WTC11 (cell line): ENCODE results near the gene BCL7B. TPM values are rescaled to one million over a fixed set of nuclear protein-coding genes. Genes with fewer than 3 reads are reported as not detected.
"Not testable (repeated sequence)": the region's sequence is repeated elsewhere in the genome, so short reads cannot be mapped to it uniquely, and the experiment has no call there.

Source experiments
- ATAC-seq: fragments of 200-7000 bp; cut with Tn5 transposase; 2 replicates; pipeline ENCODE4 v1.10.0; 2021; ENCODE audit warnings: mild to moderate bottlenecking, moderate library complexity
- CTCF ChIA-PET: fragments of 300-600 bp; sonication (Branson Sonifier 250); formaldehyde crosslinking; loops from one replicate; lab custom pipeline; 2021; ENCODE audit warnings: antibody characterized with exemption; lab: Charles Lee
- POLR2A ChIA-PET: fragments of 350-600 bp; sonication (Branson Sonifier 250); formaldehyde crosslinking; loops from one replicate; lab custom pipeline; 2021; ENCODE audit warnings: antibody characterized with exemption; lab: Charles Lee
- DNase-seq: peaks from one replicate; pipeline ENCODE4 v3.0.0; 2021; ENCODE audit warnings: low spot score
- H3K27ac Mint-ChIP-seq: 2 replicates; pipeline ENCODE4 v1.8.0; 2021; ENCODE audit warnings: mixed read lengths
- H3K27me3 Mint-ChIP-seq: 2 replicates; pipeline ENCODE4 v1.8.0; 2021; ENCODE audit warnings: low read depth, mild to moderate bottlenecking, moderate library complexity, mixed read lengths
- H3K36me3 Mint-ChIP-seq: 2 replicates; pipeline ENCODE4 v1.8.0; 2021; ENCODE audit warnings: mixed read lengths
- H3K4me1 Mint-ChIP-seq: 2 replicates; pipeline ENCODE4 v1.8.0; 2022; ENCODE audit warnings: mixed read lengths
- H3K4me3 Mint-ChIP-seq: 2 replicates; pipeline ENCODE4 v1.8.0; 2021; ENCODE audit warnings: mild to moderate bottlenecking, moderate library complexity, mixed read lengths
- H3K9me3 Mint-ChIP-seq: 2 replicates; pipeline ENCODE4 v1.8.0; 2021; ENCODE audit warnings: mixed read lengths
- AR ChIP-seq: fragments of 250-450 bp; sonication (Bioruptor Pico); IDR thresholded peaks from 2 replicates; pipeline ENCODE4 v1.9.0; 2021; ENCODE audit warnings: mild to moderate bottlenecking
- E2F5 ChIP-seq: sonication (generic); formaldehyde crosslinking; IDR thresholded peaks from 2 replicates; pipeline ENCODE4 v1.8.1; 2022; ENCODE audit warnings: mild to moderate bottlenecking, moderate library complexity, missing genetic modification reagents
- FOXP4 ChIP-seq: sonication (generic); formaldehyde crosslinking; IDR thresholded peaks from 2 replicates; pipeline ENCODE4 v1.8.0; 2022; ENCODE audit warnings: mild to moderate bottlenecking, missing genetic modification reagents
- HMGXB4 ChIP-seq: sonication (generic); formaldehyde crosslinking; IDR thresholded peaks from 2 replicates; pipeline ENCODE4 v1.8.1; 2023; ENCODE audit warnings: mild to moderate bottlenecking, moderate library complexity, missing genetic modification reagents
- NFATC4 ChIP-seq: fragments of 250-450 bp; sonication (Bioruptor Pico); IDR thresholded peaks from 2 replicates; pipeline ENCODE4 v1.9.0; 2021; ENCODE audit warnings: mild to moderate bottlenecking
- STAT6 ChIP-seq: sonication (generic); formaldehyde crosslinking; conservative IDR thresholded peaks from 2 replicates; pipeline ENCODE4 v1.8.1; 2023; ENCODE audit warnings: mild to moderate bottlenecking, low read depth, missing genetic modification reagents, moderate library complexity
- ZNF138 ChIP-seq: sonication (generic); formaldehyde crosslinking; conservative IDR thresholded peaks from 2 replicates; pipeline ENCODE4 v1.8.1; 2022; ENCODE audit warnings: mild to moderate bottlenecking, moderate library complexity, missing genetic modification reagents
- ZNF263 ChIP-seq: sonication (generic); formaldehyde crosslinking; IDR thresholded peaks from 2 replicates; pipeline ENCODE4 v1.8.1; 2022; ENCODE audit warnings: low read depth, mild to moderate bottlenecking, moderate library complexity, missing genetic modification reagents
- ZNF281 ChIP-seq: sonication (generic); formaldehyde crosslinking; IDR thresholded peaks from 2 replicates; pipeline ENCODE4 v1.8.0; 2023; ENCODE audit warnings: mild to moderate bottlenecking, missing genetic modification reagents
- ZNF532 ChIP-seq: fragments of 250-450 bp; sonication (Bioruptor Pico); IDR thresholded peaks from 2 replicates; pipeline ENCODE4 v1.9.0; 2021; ENCODE audit warnings: mild to moderate bottlenecking, borderline replicate concordance
- total RNA-seq: library from RNA; stranded (reverse); gene quantifications from 3 replicates; pipeline ENCODE4 v1.2.3, GENCODE V29; 2021

BCL7B gene
- total RNA-seq, 1 experiment from 2014 or later: 28.5 TPM

GRCh38 chr7:73496626-73497025 lies 60.9 kb downstream of the BCL7B start (continued):
- TF ChIP-seq ZNF281 (CRISPR knock-in tag) (no peak), ZNF138 (CRISPR knock-in tag) (no peak), FOXP4 (CRISPR knock-in tag) (no peak), NFATC4 (no peak)
- TF ChIP-seq, all 79 proteins: peak for 0

GRCh38 chr7:73495507-73495906 lies 62.0 kb downstream of the BCL7B start:
- CTCF ChIA-PET, POLR2A ChIA-PET, H3K27me3 Mint-ChIP-seq, H3K9me3 Mint-ChIP-seq, H3K4me3 Mint-ChIP-seq, DNase-seq, H3K4me1 Mint-ChIP-seq, ATAC-seq, H3K27ac Mint-ChIP-seq: not testable (repeated sequence)
- H3K36me3 Mint-ChIP-seq: peaks cover 81% of the 10 kb centered on the region

- CTCF ChIA-PET: no interaction called here
- Mint-ChIP-seq H3K4me3 (no peak overlapping the region), H3K27me3 (no peaks in the 10 kb centered on the region)
- ATAC-seq: no peak
- TF ChIP-seq AR (no peak), ZNF532 (CRISPR knock-in tag) (no peak), ZNF263 (no peak)
- TF ChIP-seq, all 79 proteins: peak for 0
- POLR2A ChIA-PET: interaction anchor here (0.7 kb wide), 1 partner anchor 94 kb away, joined by 4 read pairs; no protein-coding TSS in a partner anchor
- Mint-ChIP-seq H3K27ac (no peak overlapping the region), H3K9me3 (no peaks in the 10 kb centered on the region), H3K4me1 (no peaks in the 10 kb centered on the region), H3K36me3 (peaks cover 76% of the 10 kb centered on the region)
- DNase-seq: no peak
These were observed 67.5 kb downstream of the BCL7B start for GRCh38 chr7:73489976-73490375.

GRCh38 chr7:73487486-73487885 lies 70.0 kb downstream of the BCL7B start:
- peaks cover 13% of the 10 kb centered on the region for H3K4me1 Mint-ChIP-seq
- ChIA-PET CTCF (interaction anchor here (0.5 kb wide), 1 partner anchor 89 kb away, joined by 4 read pairs; no protein-coding TSS in a partner anchor), POLR2A (interaction anchor here (0.6 kb wide), 1 partner anchor 10 kb away, joined by 7 read pairs; no protein-coding TSS in a partner anchor)
- H3K4me3 Mint-ChIP-seq: no peak overlapping the region
- no peaks in the 10 kb centered on the region for H3K9me3 Mint-ChIP-seq
- no peaks in the 10 kb centered on the region for H3K27me3 Mint-ChIP-seq
- DNase-seq (no peak), ATAC-seq (no peak)
- peaks cover 70% of the 10 kb centered on the region for H3K36me3 Mint-ChIP-seq
- H3K27ac Mint-ChIP-seq: peak overlapping the region; percentile 62; the same call in 1 of the 2 replicates
- TF ChIP-seq STAT6 (CRISPR knock-in tag): no peak
- no peak for TF ChIP-seq E2F5 (CRISPR knock-in tag)
- TF ChIP-seq HMGXB4 (CRISPR knock-in tag): no peak
